ENCODE results near the gene OSMR.

DNA sequence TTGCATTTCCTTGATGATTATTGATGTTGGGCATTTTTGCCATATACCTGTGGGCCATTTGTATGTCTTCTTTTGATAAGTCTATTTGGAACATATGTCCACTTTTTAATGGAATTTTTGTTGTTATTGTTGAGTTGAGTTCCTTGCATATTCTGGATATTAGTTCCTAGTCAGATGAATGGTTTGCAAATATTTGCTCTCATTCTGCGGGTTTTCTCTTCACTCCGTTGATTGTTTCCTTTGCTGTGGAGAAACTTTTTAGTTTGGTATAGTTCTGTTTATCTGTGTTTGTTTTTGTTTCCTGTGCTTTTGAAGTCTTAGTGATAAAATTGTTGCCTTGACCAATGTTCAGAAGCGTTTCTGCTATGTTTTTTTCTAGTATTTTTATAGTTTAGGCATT, 13.0 kb downstream of the OSMR start:
- TF ChIP-seq, protein P1, sequence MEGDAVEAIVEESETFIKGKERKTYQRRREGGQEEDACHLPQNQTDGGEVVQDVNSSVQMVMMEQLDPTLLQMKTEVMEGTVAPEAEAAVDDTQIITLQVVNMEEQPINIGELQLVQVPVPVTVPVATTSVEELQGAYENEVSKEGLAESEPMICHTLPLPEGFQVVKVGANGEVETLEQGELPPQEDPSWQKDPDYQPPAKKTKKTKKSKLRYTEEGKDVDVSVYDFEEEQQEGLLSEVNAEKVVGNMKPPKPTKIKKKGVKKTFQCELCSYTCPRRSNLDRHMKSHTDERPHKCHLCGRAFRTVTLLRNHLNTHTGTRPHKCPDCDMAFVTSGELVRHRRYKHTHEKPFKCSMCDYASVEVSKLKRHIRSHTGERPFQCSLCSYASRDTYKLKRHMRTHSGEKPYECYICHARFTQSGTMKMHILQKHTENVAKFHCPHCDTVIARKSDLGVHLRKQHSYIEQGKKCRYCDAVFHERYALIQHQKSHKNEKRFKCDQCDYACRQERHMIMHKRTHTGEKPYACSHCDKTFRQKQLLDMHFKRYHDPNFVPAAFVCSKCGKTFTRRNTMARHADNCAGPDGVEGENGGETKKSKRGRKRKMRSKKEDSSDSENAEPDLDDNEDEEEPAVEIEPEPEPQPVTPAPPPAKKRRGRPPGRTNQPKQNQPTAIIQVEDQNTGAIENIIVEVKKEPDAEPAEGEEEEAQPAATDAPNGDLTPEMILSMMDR (conservative IDR thresholded peaks at IDR 0.05; ENCODE audit: low read length) = no peak
- TF ChIP-seq EZH2phosphoT487 (IDR thresholded peaks at IDR 0.05; ENCODE audit: borderline replicate concordance, low read depth, low read length) = no peak

Measured in OCI-LY7 (cell line).